B cell (primary cell): ENCODE measurements around the gene CACNA1H. TPM values are rescaled to one million over a fixed set of nuclear protein-coding genes. Genes with fewer than 3 reads are reported as not detected.

ENCODE experiments used
- ATAC-seq: fragments of 200-7000 bp; cut with Tn5 transposase; one replicate; pipeline ENCODE4 v1.10.0; 2021; ENCODE audit warnings: low read depth, mild to moderate bottlenecking, moderate number of reproducible peaks, moderate library complexity
- CTCF ChIA-PET: fragments of 350-600 bp; sonication (Branson Sonifier 250); formaldehyde crosslinking; loops from one replicate; lab custom pipeline; 2021; ENCODE audit warnings: antibody characterized with exemption, inconsistent platforms; lab: Charles Lee
- POLR2A ChIA-PET: fragments of 350-600 bp; sonication (Branson Sonifier 250); formaldehyde crosslinking; loops from one replicate; lab custom pipeline; 2021; ENCODE audit warnings: antibody characterized with exemption; lab: Charles Lee
- DNase-seq: peaks from one replicate; pipeline ENCODE4 v3.0.0; 2013
- H2AFZ ChIP-seq: 2 replicates; pipeline ENCODE4 v1.6.1; 2012; ENCODE audit warnings: mild to moderate bottlenecking, low read depth, low read length; ENCODE audit not compliant: insufficient read depth, poor library complexity, severe bottlenecking
- H3K27ac ChIP-seq, 2 donors: 1 replicate in 1 of 2; 2 replicates in 1 of 2; pipeline ENCODE4 v1.5.1; 2012 to 2013; ENCODE audit warnings: low read length in 2 of 2, mild to moderate bottlenecking in 2 of 2, moderate library complexity in 1 of 2
- H3K27me3 ChIP-seq, 4 experiments: fragments of 200-600 bp in 1 of 4; sonication (generic) in 1 of 4; replicated peaks in 1 of 4; 1 replicate in 2 of 4; 2 replicates in 2 of 4; pipeline versions ENCODE4 v1.6.1 to v1.7.0; 2013 to 2016; ENCODE audit warnings: low read length in 3 of 4, mild to moderate bottlenecking in 2 of 4, mixed read lengths in 1 of 4, moderate library complexity in 1 of 4; ENCODE audit not compliant: insufficient read depth in 4 of 4, control insufficient read depth in 3 of 4; ENCODE audit errors: control extremely low read depth in 1 of 4
- H3K36me3 ChIP-seq, 2 experiments: replicated peaks in 1 of 2; 1 replicate in 1 of 2; 2 replicates in 1 of 2; pipeline versions ENCODE4 v1.6.1 to v1.7.1; 2013; ENCODE audit warnings: low read length in 1 of 2; ENCODE audit not compliant: insufficient read depth in 2 of 2, control insufficient read depth in 1 of 2; ENCODE audit errors: control extremely low read depth in 1 of 2, extremely low read depth in 1 of 2
- H3K4me1 ChIP-seq, 2 donors: fragments of 200-600 bp in 1 of 2; sonication (generic) in 1 of 2; 1 replicate in 1 of 2; 2 replicates in 1 of 2; pipeline versions ENCODE4 v1.5.1 to v1.6.1; 2013 to 2017; ENCODE audit warnings: low read length in 2 of 2; ENCODE audit not compliant: control insufficient read depth in 2 of 2, insufficient read depth in 2 of 2
- H3K4me2 ChIP-seq: replicated peaks from 2 replicates; pipeline ENCODE3; 2012; ENCODE audit warnings: mild to moderate bottlenecking, low read depth, low read length; ENCODE audit not compliant: poor library complexity, severe bottlenecking
- H3K4me3 ChIP-seq, 5 experiments: fragments of 200-600 bp in 1 of 5; sonication (generic) in 1 of 5; 1 replicate in 3 of 5; 2 replicates in 2 of 5; pipeline versions ENCODE4 v1.5.1 to v1.7.0; 2011 to 2016; ENCODE audit warnings: low read length in 4 of 5, mild to moderate bottlenecking in 4 of 5, low read depth in 2 of 5, control low read depth in 1 of 5, moderate library complexity in 1 of 5; ENCODE audit not compliant: insufficient read depth in 1 of 5; ENCODE audit errors: control extremely low read depth in 1 of 5, extremely low read depth in 1 of 5
- H3K79me2 ChIP-seq: fragments of 200-600 bp; sonication (generic); one replicate; pipeline ENCODE4 v1.6.0; 2016; ENCODE audit warnings: low read length; ENCODE audit not compliant: control insufficient read depth, insufficient read depth
- H3K9ac ChIP-seq: fragments of 200-600 bp; sonication (generic); 2 replicates; pipeline ENCODE4 v1.6.1; 2017; ENCODE audit warnings: mild to moderate bottlenecking, low read length, moderate library complexity
- H3K9me3 ChIP-seq, 3 donors: one replicate each; pipeline versions ENCODE4 v1.6.1 to v1.7.1; 2013; ENCODE audit warnings: low read length in 2 of 3; ENCODE audit not compliant: control insufficient read depth in 2 of 3, insufficient read depth in 1 of 3; ENCODE audit errors: control extremely low read depth in 1 of 3
- H4K20me1 ChIP-seq: 2 replicates; pipeline ENCODE4 v1.6.0; 2012; ENCODE audit warnings: mild to moderate bottlenecking, low read length; ENCODE audit not compliant: insufficient read depth, control insufficient read depth, poor library complexity, severe bottlenecking
- H3K27ac Mint-ChIP-seq: one replicate; pipeline ENCODE4 v1.8.0; 2021; ENCODE audit warnings: mixed read lengths
- H3K27me3 Mint-ChIP-seq: one replicate; pipeline ENCODE4 v1.8.0; 2021; ENCODE audit warnings: mixed read lengths
- H3K4me1 Mint-ChIP-seq: one replicate; pipeline ENCODE4 v1.8.0; 2021; ENCODE audit warnings: mixed read lengths
- H3K4me3 Mint-ChIP-seq: one replicate; pipeline ENCODE4 v1.8.0; 2021; ENCODE audit warnings: mixed read lengths
- H3K9me3 Mint-ChIP-seq: one replicate; pipeline ENCODE4 v1.8.0; 2022; ENCODE audit warnings: mixed read lengths; ENCODE audit not compliant: insufficient read depth
- CTCF ChIP-seq: fragments of 200-600 bp; IDR thresholded peaks from one replicate; pipeline ENCODE4 v1.8.0; 2022; ENCODE audit warnings: antibody characterized with exemption, mild to moderate bottlenecking
- EZH2 ChIP-seq: IDR thresholded peaks from 2 replicates; pipeline ENCODE4 v1.6.1; 2012; ENCODE audit warnings: borderline replicate concordance, low read depth, mild to moderate bottlenecking, moderate library complexity, low read length; ENCODE audit not compliant: insufficient read depth, poor library complexity, severe bottlenecking
- WGBS: methylation state at CpG from one replicate; pipeline ENCODE4 v1.1.5; 2013; ENCODE audit warnings: missing lambda C conversion rate; ENCODE audit not compliant: insufficient coverage; 5-methylcytosine and 5-hydroxymethylcytosine counted together
- intact Hi-C: fragments of 100-400 bp; cut with micrococcal nuclease; formaldehyde crosslinking; loops from one replicate; pipeline ENCODE4 v1.10.0; 2022
- polyA plus RNA-seq: library from polyadenylated mRNA; depleted of rRNA; stranded (reverse); fragments of >200 nt; gene quantifications from 2 replicates; pipeline ENCODE4 v1.2.3, GENCODE V29; 2012
- total RNA-seq, 2 donors: library from RNA; stranded (reverse); fragments of 120-200 nt in 1 of 2; gene quantifications; 1 replicate in 1 of 2; 2 replicates in 1 of 2; pipeline versions ENCODE4 v1.2.3 to v1.2.4, GENCODE V29; 2013 to 2022

CACNA1H gene
- total and polyA plus RNA-seq, 2 donors (not counting 1 experiment from before 2014, with no cell fraction given): 0.05 to 0.10 TPM

- no peaks in the 10 kb centered on the region for H3K9me3 Mint-ChIP-seq
- ATAC-seq (no peak), DNase-seq (no peak)
- no peak overlapping the region for H3K4me3 ChIP-seq
- no peak overlapping the region for H3K4me2 ChIP-seq
- intact Hi-C loops: no loop called here
- no peaks in the 10 kb centered on the region for H3K27me3 Mint-ChIP-seq
- H3K4me1 ChIP-seq: no peaks in the 10 kb centered on the region
- H3K27ac ChIP-seq: no peak overlapping the region
- CTCF ChIA-PET: no interaction called here
- no peaks in the 10 kb centered on the region for H3K79me2 ChIP-seq
- no peak for TF ChIP-seq CTCF
- no peak for TF ChIP-seq EZH2
- H3K36me3 ChIP-seq: no peaks in the 10 kb centered on the region
- H3K9me3 ChIP-seq: no peaks in the 10 kb centered on the region
- H3K4me1 Mint-ChIP-seq: no peaks in the 10 kb centered on the region
- no peak overlapping the region for H2AFZ ChIP-seq
- WGBS: 82% methylated on average over 24 of the region's 25 CpGs
- POLR2A ChIA-PET: no interaction called here
- H3K4me3 Mint-ChIP-seq: no peak overlapping the region
- H4K20me1 ChIP-seq: no peaks in the 10 kb centered on the region
- H3K9ac ChIP-seq: no peak overlapping the region
- H3K27me3 ChIP-seq: no peaks in the 10 kb centered on the region
- H3K27ac Mint-ChIP-seq: no peak overlapping the region
Measured at GRCh38 chr16:1222553-1223354, 69.8 kb downstream of the CACNA1H start.

- no peaks in the 10 kb centered on the region for H3K36me3 ChIP-seq
- no peak for ATAC-seq
- H3K27me3 ChIP-seq: no peaks in the 10 kb centered on the region
- H3K9ac ChIP-seq: no peak overlapping the region
- CTCF ChIA-PET: no interaction called here
- intact Hi-C loops: no loop called here
- H2AFZ ChIP-seq: no peak overlapping the region
- Mint-ChIP-seq H3K27ac (no peak overlapping the region), H3K4me3 (no peak overlapping the region), H3K27me3 (no peaks in the 10 kb centered on the region), H3K9me3 (no peaks in the 10 kb centered on the region), H3K4me1 (no peaks in the 10 kb centered on the region)
- no peaks in the 10 kb centered on the region for H3K9me3 ChIP-seq
- H3K4me3 ChIP-seq: no peak overlapping the region
- 85% methylated on average over 28 of the region's 38 CpGs for WGBS
- no peaks in the 10 kb centered on the region for H3K4me1 ChIP-seq
- no peaks in the 10 kb centered on the region for H4K20me1 ChIP-seq
- H3K4me2 ChIP-seq: no peak overlapping the region
- TF ChIP-seq EZH2: no peak
- no peak for TF ChIP-seq CTCF
- DNase-seq: no peak
- H3K27ac ChIP-seq: no peak overlapping the region
- H3K79me2 ChIP-seq: no peaks in the 10 kb centered on the region
- POLR2A ChIA-PET: no interaction called here
Measured at GRCh38 chr16:1223355-1224214, 70.7 kb downstream of the CACNA1H start.
